Heart right ventricle (tissue), 16 donors: Measurements from ENCODE around the gene STAG1. TPM values are rescaled to one million over a fixed set of nuclear protein-coding genes. Genes with fewer than 3 reads are reported as not detected.
A peak's percentile ranks its signal among the peaks of the same experiment; 100 is the strongest.
"Not testable (repeated sequence)": the region's sequence is repeated elsewhere in the genome, so short reads cannot be mapped to it uniquely, and the experiment has no call there.

ENCODE experiments used
- ATAC-seq, 8 donors: fragments of 200-7000 bp; cut with Tn5 transposase; one replicate each; pipeline ENCODE4 v1.9.1; 2020; ENCODE audit warnings: mild to moderate bottlenecking in 8 of 8, moderate library complexity in 8 of 8, moderate number of reproducible peaks in 1 of 8
- DNase-seq, 2 donors: peaks; one replicate each; pipeline ENCODE4 v3.0.0-alpha.2; 2020
- H3K27ac ChIP-seq, 10 donors: fragments of 200-600 bp; sonication (generic) in 2 of 10; one replicate each; pipeline versions ENCODE4 v1.5.0 to v1.8.0; 2020 to 2022; ENCODE audit warnings: mild to moderate bottlenecking in 3 of 10
- H3K27me3 ChIP-seq, 7 donors: fragments of 200-600 bp; one replicate each; pipeline ENCODE4 v1.8.0; 2021 to 2022; ENCODE audit warnings: mild to moderate bottlenecking in 2 of 7
- H3K36me3 ChIP-seq, 9 donors: fragments of 200-600 bp; sonication (generic) in 1 of 9; one replicate each; pipeline versions ENCODE4 v1.5.0 to v1.8.0; 2020 to 2022; ENCODE audit warnings: mild to moderate bottlenecking in 2 of 9
- H3K4me1 ChIP-seq, 9 donors: fragments of 200-600 bp; sonication (generic) in 1 of 9; one replicate each; pipeline versions ENCODE4 v1.5.0 to v1.8.0; 2020 to 2022; ENCODE audit warnings: mild to moderate bottlenecking in 4 of 9
- H3K4me3 ChIP-seq, 10 donors: fragments of 200-600 bp; sonication (generic) in 2 of 10; one replicate each; pipeline versions ENCODE4 v1.5.0 to v1.8.0; 2020 to 2022; ENCODE audit warnings: mild to moderate bottlenecking in 7 of 10, moderate library complexity in 2 of 10
- H3K9me3 ChIP-seq, 11 donors: fragments of 200-600 bp in 10 of 11; sonication (generic) in 2 of 11; one replicate each; pipeline versions ENCODE4 v1.5.0 to v1.8.0; 2013 to 2022; ENCODE audit warnings: mild to moderate bottlenecking in 2 of 11, control low read depth in 1 of 11, moderate library complexity in 1 of 11
- CTCF ChIP-seq, 9 donors: fragments of 200-600 bp; sonication (generic) in 2 of 9; IDR thresholded peaks; one replicate each; pipeline versions ENCODE4 v1.5.0 to v1.8.0; 2021 to 2022; ENCODE audit warnings: antibody characterized with exemption in 9 of 9, mild to moderate bottlenecking in 5 of 9, moderate library complexity in 1 of 9
- WGBS, 2 donors: extraction: QIAGEN DNeasy Blood & Tissue Kit; methylation state at CpG; one replicate each; pipeline ENCODE4 v1.1.7; 2013; ENCODE audit warnings: inconsistent platforms in 1 of 2; 5-methylcytosine and 5-hydroxymethylcytosine counted together
- intact Hi-C, 10 donors: fragments of 100-400 bp; cut with DNase I; formaldehyde crosslinking; loops; one replicate each; pipeline versions ENCODE4 v1.11.1 to v1.14.2; 2022
- polyA plus RNA-seq, 2 donors: library from polyadenylated mRNA; stranded (reverse); fragments of 200-250 nt; gene quantifications; one replicate each; pipeline ENCODE4 v1.2.3, GENCODE V29; 2013
- total RNA-seq, 10 donors: library from RNA; stranded (reverse); fragmentation: NEBNext Ultra II Directional in 3 of 10; extraction: Animal tissue kit (Norgen Biotek cat#: 25700) in 3 of 10; gene quantifications; one replicate each; pipeline versions ENCODE4 v1.2.1 to v1.2.4, GENCODE V29; 2021 to 2023
- donor health status: Arrhythmogenic right ventricular cardiomyopathy.
- donor health status: ischemic (EF 13 %, LVEDD 7.1; RV severe dilation, severe dysfunction).
- donor health status: healthy with polysubstance abuse.
- donor health status: DM: no; HTN: yes; CAD: no.
- donor health status: DM: no; HTN: no; CAD: no.
- donor health status: ischemic (EF 25% LVEDD 6.9; RV normal size, moderate dysfunction).
- donor health status: ischemic (EF 25% LVEDD 5.7; RV mildly dilated, moderate dysfunction).
- donor health status: healthy.
- donor health status: DM: yes; HTN: yes; CAD: no.
- donor health status: Ischemic cardiomyopathy.
- donor health status: ischemic (EF 35%, LVEDD 5.7; RV mildly dilated, moderate dysfunction).
- donor health status: nonischemic (EF 11% LVEDD 7.7; RV severe dilation, severe dysfunction).
- donor health status: DM: yes; HTN: yes; CAD: no.
- donor health status: PGD.
- donor health status: ischemic (EF 29% LVEDD 5.4; RV normal size, mild dysfunction).
- donor health status: nonischemic (EF 23%, LVEDD 6.1; RV moderate dilation, normal function).

STAG1 gene
- total and polyA plus RNA-seq, 12 donors, result 8.0 to 27.6 (median 19.6) TPM

- Histone ChIP-seq H3K27me3 (no peaks in the 10 kb centered on the region), H3K27ac (no peak overlapping the region), H3K4me1 (peaks cover 0 to 27% (median 2%) of the 10 kb centered on the region in 9 donors), H3K36me3 (peaks cover 0 to 5% (median 0%) of the 10 kb centered on the region in 9 donors), H3K9me3 (no peaks in the 10 kb centered on the region), H3K4me3 (no peak overlapping the region)
- TF ChIP-seq CTCF (IDR thresholded peaks at IDR 0.05), result no peak
- ATAC-seq (no peak), DNase-seq (no peak)
- intact Hi-C loops, result no loop called here
- WGBS, 2 donors, result 95 to 98% methylated on average over 5 of the region's 5 CpGs
Observed at GRCh38 chr3:136720091-136720490, 32.1 kb downstream of the STAG1 start.

GRCh38 chr3:136716629-136717028, 35.5 kb downstream of the STAG1 start:
- H3K4me1 ChIP-seq, result peaks cover 0 to 20% (median 0%) of the 10 kb centered on the region in 9 donors
- no peak overlapping the region for H3K27ac ChIP-seq
- 88 to 92% methylated on average over 1 of the region's 1 CpG for WGBS, 2 donors
- H3K9me3 ChIP-seq, result no peaks in the 10 kb centered on the region
- intact Hi-C loops, result no loop called here
- peaks cover 0 to 15% (median 0%) of the 10 kb centered on the region in 9 donors for H3K36me3 ChIP-seq
- H3K27me3 ChIP-seq, result no peaks in the 10 kb centered on the region
- TF ChIP-seq CTCF (IDR thresholded peaks at IDR 0.05), result no peak
- no peak for DNase-seq
- H3K4me3 ChIP-seq, result no peak overlapping the region
- no peak for ATAC-seq

- H3K4me1 ChIP-seq, result peaks cover 0 to 14% (median 0%) of the 10 kb centered on the region in 9 donors
- no peak for TF ChIP-seq CTCF (IDR thresholded peaks at IDR 0.05)
- 95 to 97% methylated on average over 6 of the region's 6 CpGs for WGBS, 2 donors
- no peaks in the 10 kb centered on the region for H3K27me3 ChIP-seq
- no peaks in the 10 kb centered on the region for H3K9me3 ChIP-seq
- no peak for DNase-seq
- peaks cover 0 to 15% (median 0%) of the 10 kb centered on the region in 9 donors for H3K36me3 ChIP-seq
- ATAC-seq, result no peak
- no peak overlapping the region for H3K4me3 ChIP-seq
- H3K27ac ChIP-seq, result peak overlapping the region in 1 of 10 donors; percentile 27
- intact Hi-C loops, result no loop called here
Observed at GRCh38 chr3:136714020-136714419, 38.2 kb downstream of the STAG1 start.

- ATAC-seq, result no peak
- H3K4me1 ChIP-seq, result peaks cover 0 to 25% (median 0%) of the 10 kb centered on the region in 9 donors
- WGBS, 2 donors, result 93 to 96% methylated on average over 6 of the region's 6 CpGs
- DNase-seq, result no peak
- H3K27me3 ChIP-seq, result no peaks in the 10 kb centered on the region
- H3K9me3 ChIP-seq, result no peaks in the 10 kb centered on the region
- H3K36me3 ChIP-seq, result peaks cover 0 to 15% (median 0%) of the 10 kb centered on the region in 9 donors
- no peak overlapping the region for H3K27ac ChIP-seq
- TF ChIP-seq CTCF (IDR thresholded peaks at IDR 0.05), result no peak
- intact Hi-C loops, result no loop called here
- H3K4me3 ChIP-seq, result no peak overlapping the region
Observed at GRCh38 chr3:136712941-136713340, 39.2 kb downstream of the STAG1 start.

- 91 to 97% methylated on average over 9 of the region's 9 CpGs for WGBS, 2 donors
Observed at GRCh38 chr3:136711888-136712287, 40.3 kb downstream of the STAG1 start.

More at GRCh38 chr3:136711888-136712287, 40.3 kb downstream of the STAG1 start:
- H3K27ac ChIP-seq, intact Hi-C loops, H3K27me3 ChIP-seq, ATAC-seq, H3K9me3 ChIP-seq, H3K4me3 ChIP-seq, DNase-seq: not testable (repeated sequence)
- peaks cover 0 to 15% (median 0%) of the 10 kb centered on the region in 9 donors for H3K36me3 ChIP-seq
- H3K4me1 ChIP-seq, result peaks cover 0 to 25% (median 0%) of the 10 kb centered on the region in 9 donors
